Hematopoietic multipotent progenitor cell treated with erythropoietin and hydrocortisone succinate and interleukin-3 and kit ligand, for 17 days (in vitro differentiated cells): ENCODE data around the gene SYNPR.
"Not testable (repeated sequence)": the region's sequence is repeated elsewhere in the genome, so short reads cannot be mapped to it uniquely, and the experiment has no call there.

Experiments
- DNase-seq: peaks from one replicate; pipeline ENCODE4 v3.0.0-alpha.2; 2015; ENCODE audit warnings: low spot score

SYNPR gene

GRCh38 chr3:63631670-63632069 is 353.6 kb downstream of the SYNPR start:
- no peak for DNase-seq

- DNase-seq, result no peak
Measured at GRCh38 chr3:63635186-63635585, 357.1 kb downstream of the SYNPR start.

DNA sequence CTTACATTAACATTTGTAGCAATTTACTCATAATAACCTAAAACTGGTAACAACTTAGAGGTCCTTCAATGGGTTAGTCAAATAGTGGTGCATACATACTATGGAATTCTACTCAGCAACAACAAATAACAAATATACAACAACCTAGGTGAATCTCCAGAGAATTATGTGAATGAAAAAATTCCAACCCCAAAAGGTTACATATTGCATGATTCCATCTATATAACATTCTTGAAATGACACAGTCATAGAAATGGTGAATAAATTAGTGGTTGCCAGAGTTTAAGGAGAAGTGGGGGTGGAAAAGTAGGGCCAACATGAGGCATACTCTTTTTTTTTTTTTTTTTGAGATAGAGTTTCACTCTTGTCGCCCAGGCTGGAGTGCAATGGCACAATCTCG is 361.7 kb downstream of the SYNPR start:
- DNase-seq, result no peak

- DNase-seq, result no peak
Measured at GRCh38 chr3:63642488-63642887, 364.4 kb downstream of the SYNPR start.

DNA sequence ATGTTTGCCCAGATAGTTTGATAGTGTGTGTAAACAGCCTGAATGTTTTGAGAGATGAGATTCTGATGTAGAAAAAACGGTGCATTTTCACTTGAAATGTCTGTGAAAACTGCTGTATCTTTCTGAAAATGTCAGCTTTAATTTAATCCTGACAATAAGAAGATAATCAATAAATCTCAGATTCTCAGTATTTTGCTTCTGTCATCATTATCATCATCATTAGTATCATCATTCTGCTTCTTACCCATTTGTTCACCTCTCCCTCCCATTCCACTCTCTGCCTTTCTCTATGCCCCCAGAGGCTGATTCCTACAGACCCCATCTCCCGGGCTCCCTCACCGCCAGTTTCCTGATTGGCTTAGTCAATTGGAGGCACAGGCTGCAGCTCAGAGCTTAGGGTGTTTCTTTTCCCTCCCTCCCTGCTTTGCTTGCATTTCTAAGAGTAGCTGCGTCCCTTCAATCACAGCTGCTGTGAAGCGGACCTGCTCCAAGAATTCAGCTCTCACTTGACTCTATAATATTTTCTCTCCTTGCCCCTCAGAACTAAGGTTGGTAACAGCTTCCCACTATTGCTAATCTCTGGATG is 366.2 kb downstream of the SYNPR start:
- no peak for DNase-seq

DNA sequence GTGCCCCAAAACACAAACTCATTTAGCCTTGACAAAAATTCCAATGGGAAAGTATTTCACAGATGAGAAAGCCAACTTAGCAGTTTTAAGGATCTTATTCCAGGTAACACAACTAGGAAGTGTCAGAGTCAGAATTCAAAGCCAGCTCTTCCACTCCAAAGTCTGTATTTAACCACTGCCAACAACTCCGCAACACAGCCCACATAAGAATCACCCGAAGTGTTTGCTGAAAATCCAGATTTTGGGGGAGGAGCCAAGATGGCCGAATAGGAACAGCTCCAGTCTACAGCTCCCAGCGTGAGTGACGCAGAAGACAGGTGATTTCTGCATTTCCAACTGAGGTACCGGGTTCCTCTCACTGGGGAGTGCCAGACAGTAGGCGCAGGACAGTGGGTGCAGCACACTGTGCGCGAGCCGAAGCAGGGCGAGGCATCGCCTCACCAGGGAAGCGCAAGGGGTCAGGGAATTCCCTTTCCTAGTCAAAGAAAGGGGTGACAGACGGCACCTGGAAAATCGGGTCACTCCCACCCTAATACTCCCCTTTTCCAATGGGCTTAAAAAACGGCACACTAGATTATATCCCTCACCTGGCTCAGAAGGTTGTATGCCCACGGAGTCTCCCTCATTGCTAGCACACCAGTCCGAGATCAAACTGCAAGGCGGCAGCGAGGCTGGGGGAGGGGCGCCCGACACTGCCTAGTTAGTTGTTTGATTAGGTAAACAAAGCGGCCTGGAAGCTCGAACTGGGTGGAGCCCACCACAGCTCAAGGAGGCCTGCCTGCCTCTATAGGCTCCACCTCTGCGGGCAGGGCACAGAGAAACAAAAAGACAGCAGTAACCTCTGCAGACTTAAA is 367.0 kb downstream of the SYNPR start:
- DNase-seq, result not testable (repeated sequence)

- no peak for DNase-seq
Measured at GRCh38 chr3:63652066-63652725, 374.1 kb downstream of the SYNPR start, which contains the start of gene SNTN. SNTN (plus strand) TSS chr3:63652675; CDS start chr3:63652688, 13 bp downstream.

- no peak for DNase-seq
Measured at GRCh38 chr3:63654211-63654610, 376.1 kb downstream of the SYNPR start.

GRCh38 chr3:63654931-63655330 is 376.8 kb downstream of the SYNPR start:
- DNase-seq, result no peak

GRCh38 chr3:63655519-63655918 is 377.4 kb downstream of the SYNPR start:
- DNase-seq, result no peak

- no peak for DNase-seq
Measured at GRCh38 chr3:63656786-63657185, 378.7 kb downstream of the SYNPR start.

DNA sequence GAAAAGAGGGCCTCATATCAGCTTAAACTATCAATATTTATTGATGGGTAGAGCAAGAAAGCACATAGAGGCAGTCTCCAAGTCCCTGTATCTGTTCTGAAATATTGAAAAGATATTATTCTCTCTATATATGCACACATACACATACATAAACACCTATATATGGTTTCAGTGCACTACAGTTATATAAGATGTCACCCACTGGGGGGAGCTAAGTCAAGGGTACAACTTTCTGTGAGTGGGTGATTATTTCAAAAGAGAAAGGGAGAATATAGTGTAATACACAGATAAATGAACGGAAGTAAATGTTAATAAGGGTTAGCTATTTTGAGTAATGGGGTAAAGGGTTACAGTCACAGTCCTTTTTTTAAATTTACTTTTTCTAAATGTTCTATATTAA is 383.1 kb downstream of the SYNPR start:
- no peak for DNase-seq

GRCh38 chr3:63662011-63662410 is 383.9 kb downstream of the SYNPR start:
- DNase-seq, result no peak

DNA sequence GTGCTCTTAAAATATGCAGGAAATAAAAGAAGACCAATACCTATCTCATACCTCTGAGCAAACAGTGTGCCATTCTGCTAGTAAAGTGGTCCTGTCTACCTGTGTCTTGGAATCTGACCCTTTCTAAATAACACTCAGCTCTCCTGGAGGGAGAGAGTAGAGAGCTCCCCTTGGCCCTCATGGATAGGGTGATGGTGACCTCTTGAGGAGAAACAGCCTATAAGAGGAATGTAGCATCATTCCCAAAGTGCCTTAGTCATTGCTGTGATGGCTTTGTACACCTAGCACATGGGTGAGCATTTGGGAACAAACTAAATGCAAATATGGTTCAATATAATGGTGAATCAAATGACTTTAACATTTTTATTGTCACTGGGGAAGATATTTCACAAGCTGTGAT is 384.4 kb downstream of the SYNPR start:
- no peak for DNase-seq
